KG1 (cell line): ENCODE results near the gene MRPS22.
"Not testable (repeated sequence)": the region's sequence is repeated elsewhere in the genome, so short reads cannot be mapped to it uniquely, and the experiment has no call there.

Source experiments
- DNase-seq: peaks from one replicate; lab custom pipeline; 2025; lab: John Stamatoyannopoulos, UW

MRPS22 gene

GRCh38 chr3:139312416-139312815 is 31.4 kb upstream of the MRPS22 start:
- no peak for DNase-seq

DNA sequence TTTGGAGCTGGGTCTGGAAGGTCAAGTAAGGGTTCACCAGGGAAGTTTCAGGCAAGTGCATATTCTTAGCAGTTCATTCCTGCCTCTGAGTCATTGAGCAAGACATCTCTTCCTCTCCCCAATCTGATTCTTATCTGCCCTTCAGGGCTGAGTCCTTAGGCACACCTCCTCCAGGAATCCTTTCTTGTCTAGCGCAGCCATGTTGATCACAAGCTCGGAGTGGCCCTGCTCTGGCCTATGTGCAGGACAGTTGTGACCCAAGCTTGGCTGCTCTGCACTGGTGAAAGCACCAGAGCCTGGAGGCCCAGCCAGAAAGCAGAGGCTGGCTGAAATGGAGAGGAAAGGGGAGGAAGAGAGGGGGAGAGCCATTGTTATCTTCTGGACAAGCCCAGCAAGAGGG is 30.9 kb upstream of the MRPS22 start:
- DNase-seq: no peak

DNA sequence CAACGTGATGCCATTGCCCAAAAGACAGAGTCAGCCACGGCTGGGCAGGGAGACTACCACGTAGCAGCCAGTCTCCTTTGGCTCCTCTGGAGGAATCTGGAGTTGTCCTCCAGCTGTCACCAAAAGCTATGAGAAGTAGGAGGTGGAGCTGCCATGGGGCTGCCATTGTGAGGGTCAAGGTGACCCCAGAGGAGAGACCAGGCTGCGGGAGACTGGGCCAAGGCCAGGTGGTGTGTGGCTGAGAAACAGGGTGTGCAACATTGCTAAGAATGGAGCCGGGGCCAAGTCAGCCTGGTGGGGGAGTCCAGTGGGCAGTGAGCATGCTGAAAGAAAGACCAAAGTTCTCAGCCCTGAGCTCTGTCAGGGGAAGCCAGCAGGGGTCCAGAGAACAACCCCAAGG is 29.9 kb upstream of the MRPS22 start:
- no peak for DNase-seq

GRCh38 chr3:139317215-139317614 is 26.6 kb upstream of the MRPS22 start:
- DNase-seq: no peak

DNA sequence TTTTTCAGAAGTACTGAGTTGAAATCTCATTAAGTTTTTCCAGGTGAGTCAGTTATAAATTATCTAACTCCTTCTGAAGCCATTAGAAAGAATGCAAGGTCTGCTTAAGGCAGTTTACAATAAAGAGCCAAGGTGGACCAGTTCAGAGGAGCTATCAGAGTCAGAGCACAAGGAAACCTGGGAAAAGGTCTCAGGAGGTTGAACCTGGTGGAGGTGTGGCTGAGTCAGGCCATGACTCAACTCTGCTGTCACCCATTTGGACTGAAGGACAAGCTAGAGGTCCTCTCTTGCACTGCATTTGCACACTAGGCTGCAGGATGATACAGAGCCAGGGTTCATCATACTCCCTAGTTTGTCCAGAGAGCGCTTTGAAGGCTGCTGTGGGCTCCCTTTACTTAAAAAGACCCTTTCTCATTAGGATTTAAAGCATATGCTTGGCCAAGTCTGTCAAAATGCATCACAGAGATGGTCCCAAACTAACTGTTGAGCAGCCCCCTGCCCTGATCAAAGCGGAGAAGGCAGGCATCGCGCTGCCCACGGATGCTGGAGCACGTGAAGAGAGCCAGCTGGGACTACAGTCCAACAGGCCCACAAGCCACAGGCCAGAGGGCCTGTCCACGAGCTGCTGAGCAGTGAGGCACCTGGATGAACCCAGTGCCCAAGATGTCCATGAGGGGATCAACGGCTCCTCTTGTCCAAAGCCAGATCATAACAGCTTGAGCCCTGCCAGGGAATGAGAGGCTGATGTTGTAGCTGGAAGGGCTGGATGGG is 26.0 kb upstream of the MRPS22 start:
- DNase-seq: no peak

DNA sequence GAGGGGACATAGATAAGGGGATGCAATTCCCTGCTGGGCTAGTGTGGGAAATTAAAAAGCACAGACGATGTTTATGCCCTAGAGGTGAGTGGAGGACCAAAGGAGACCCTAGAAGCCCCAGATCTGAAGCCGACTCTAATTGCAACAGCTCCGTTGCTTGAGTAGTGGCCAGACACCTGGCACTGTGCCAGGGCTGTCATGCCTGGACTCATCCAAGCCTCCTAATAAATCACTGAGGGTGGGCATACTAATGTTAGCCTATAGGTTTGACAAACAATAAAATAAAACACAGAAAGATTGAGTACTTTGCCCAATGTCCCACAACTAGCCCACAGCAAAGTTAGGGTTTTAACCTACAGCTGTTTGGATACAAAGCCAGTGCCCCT is 25.4 kb upstream of the MRPS22 start:
- DNase-seq: no peak

GRCh38 chr3:139318826-139319225 is 25.0 kb upstream of the MRPS22 start:
- no peak for DNase-seq

GRCh38 chr3:139319428-139320402 is 24.1 kb upstream of the MRPS22 start:
- no peak for DNase-seq

DNA sequence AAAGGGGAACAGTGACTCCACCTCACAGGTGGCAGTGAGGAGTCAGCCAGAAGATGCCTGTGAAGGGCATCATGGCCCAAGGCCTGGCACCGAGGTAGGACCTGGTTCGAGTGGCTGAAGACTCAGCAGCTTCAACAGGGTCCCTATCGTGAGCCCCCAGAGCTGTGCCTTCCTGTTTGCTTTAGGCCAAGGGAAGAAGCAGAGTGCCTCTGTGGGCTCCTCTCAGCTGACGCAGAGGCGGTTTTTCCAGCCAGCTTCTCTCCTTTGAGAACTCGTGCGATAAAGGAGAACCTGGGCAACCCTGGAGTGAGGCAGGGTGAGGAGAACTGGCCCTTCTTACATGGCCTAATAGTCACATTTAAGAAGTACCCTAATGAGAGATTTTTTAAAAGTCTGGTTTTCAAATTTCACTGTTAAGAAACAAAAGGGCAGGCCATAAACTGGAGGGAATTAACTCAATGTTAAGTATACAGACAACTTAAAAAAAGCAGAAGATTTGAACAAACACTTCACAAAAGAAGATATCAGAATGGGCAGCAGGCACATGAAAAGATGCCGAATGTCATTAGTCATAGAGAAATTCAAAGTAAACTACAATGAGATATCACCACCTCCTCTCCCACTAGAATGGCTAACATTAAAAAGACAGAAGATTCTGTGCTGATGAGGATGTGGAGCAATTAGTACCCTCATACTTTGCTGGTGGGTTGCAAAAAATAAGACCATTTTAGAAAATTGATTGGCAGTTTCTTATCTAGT is 23.1 kb upstream of the MRPS22 start:
- DNase-seq: no peak

GRCh38 chr3:139322346-139322745 is 21.5 kb upstream of the MRPS22 start:
- DNase-seq: no peak

- no peak for DNase-seq
Observed at GRCh38 chr3:139323146-139323545, 20.7 kb upstream of the MRPS22 start.

GRCh38 chr3:139324456-139324855 is 19.4 kb upstream of the MRPS22 start:
- DNase-seq: no peak

GRCh38 chr3:139325551-139325950 is 18.3 kb upstream of the MRPS22 start:
- DNase-seq: no peak

GRCh38 chr3:139326131-139326530 is 17.7 kb upstream of the MRPS22 start:
- DNase-seq: no peak

- no peak for DNase-seq
Observed at GRCh38 chr3:139326707-139327106, 17.1 kb upstream of the MRPS22 start.

- no peak for DNase-seq
Observed at GRCh38 chr3:139327231-139327630, 16.6 kb upstream of the MRPS22 start.

- DNase-seq: peak; percentile 5
Observed at GRCh38 chr3:139327861-139328260, 16.0 kb upstream of the MRPS22 start.

DNA sequence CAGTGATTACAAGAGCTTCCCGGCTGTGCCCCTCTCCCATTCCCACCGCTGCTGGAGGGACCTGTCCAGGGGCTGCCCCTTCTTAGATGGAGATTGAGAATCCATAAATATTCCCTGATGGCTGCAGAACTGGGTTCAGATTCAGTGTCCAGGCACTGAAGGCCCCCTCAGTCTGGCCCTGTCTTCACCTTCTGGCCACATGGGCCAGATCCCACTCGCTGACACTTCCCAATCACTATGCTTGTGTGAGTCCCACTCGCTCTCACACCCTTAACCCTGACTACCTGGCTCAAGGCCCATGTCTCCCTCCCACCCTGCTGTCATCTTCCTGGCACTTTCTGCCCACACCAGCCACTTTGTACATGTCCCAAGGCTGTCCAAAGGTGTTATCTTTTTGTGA is 15.5 kb upstream of the MRPS22 start:
- no peak for DNase-seq

DNA sequence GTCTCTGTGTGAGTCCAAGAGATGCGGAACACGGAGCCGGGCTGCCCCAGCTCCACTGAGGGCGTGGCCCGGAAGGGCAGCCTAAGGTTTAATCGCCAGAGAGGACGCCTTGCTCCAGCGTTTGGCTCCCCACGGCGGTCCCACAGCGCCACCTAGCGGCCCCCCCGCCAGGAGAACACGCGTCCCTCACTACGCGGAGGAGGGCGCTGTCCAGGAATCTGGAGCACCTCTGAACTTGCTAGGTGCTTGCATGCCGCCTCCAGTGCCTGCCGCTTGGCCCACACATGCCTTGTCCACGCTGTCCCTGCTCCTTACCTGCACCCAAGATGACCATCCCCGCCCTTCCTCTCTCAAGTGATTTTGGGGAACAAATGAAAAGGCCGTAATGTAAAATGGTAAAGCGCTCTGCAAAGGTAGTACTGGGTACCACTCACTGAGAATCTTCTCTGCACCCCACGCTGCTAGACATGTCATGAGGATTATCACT is 14.4 kb upstream of the MRPS22 start:
- DNase-seq: peak; percentile 71

DNA sequence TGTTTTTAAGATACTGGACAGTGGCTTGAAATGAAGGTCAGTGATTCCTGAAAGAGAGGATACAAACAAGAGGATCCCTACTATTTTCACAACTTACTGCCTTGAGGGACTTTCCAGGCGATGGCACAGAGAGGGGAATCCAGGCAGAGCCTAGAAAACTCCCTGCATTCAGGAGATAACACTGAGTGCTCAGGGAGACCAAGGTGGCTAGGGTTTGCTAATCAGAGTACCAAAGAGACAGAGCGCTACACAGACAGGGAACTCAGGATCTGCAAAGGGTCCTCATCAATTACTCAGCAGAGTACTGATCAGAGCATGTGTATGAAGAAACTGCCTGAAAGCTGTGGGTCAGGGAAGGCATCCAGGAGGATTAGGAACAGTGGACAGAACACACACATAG is 11.7 kb upstream of the MRPS22 start:
- no peak for DNase-seq

- DNase-seq: not testable (repeated sequence)
Observed at GRCh38 chr3:139334675-139335074, 9.1 kb upstream of the MRPS22 start.

- DNase-seq: no peak
Observed at GRCh38 chr3:139338405-139338804, 5.4 kb upstream of the MRPS22 start.
